K562 (cell line): Measurements from ENCODE around the gene RNF151. TPM values are rescaled to one million over a fixed set of nuclear protein-coding genes. Genes with fewer than 3 reads are reported as not detected.

Experiments used
- ATF1 ChIP-seq, 2 experiments: fragments of 450-650 bp in 1 of 2; IDR thresholded peaks; 2 replicates each; pipeline ENCODE4 v1.6.1; 2016; ENCODE audit warnings: missing compliant biosample characterization in 1 of 2, missing genetic modification characterization in 1 of 2
- ATF7 ChIP-seq: fragments of 450-650 bp; IDR thresholded peaks from 2 replicates; pipeline ENCODE4 v1.7.1; 2014; ENCODE audit warnings: mild to moderate bottlenecking, moderate library complexity
- BMI1 ChIP-seq: fragments of 150-350 bp; IDR thresholded peaks from 2 replicates; pipeline ENCODE4 v1.6.1; 2014; ENCODE audit warnings: low read length
- DMBX1 ChIP-seq: fragments of 250-450 bp; sonication (Bioruptor Pico); IDR thresholded peaks from 2 replicates; pipeline ENCODE4 v1.8.0; 2022; ENCODE audit warnings: inconsistent platforms, mild to moderate bottlenecking, moderate library complexity, borderline replicate concordance
- ESRRA ChIP-seq: fragments of 450-650 bp; IDR thresholded peaks from 2 replicates; pipeline ENCODE4 v1.6.1; 2014; ENCODE audit warnings: low read depth, mild to moderate bottlenecking, moderate library complexity, borderline replicate concordance
- FOXP4 ChIP-seq: sonication (generic); formaldehyde crosslinking; IDR thresholded peaks from 2 replicates; pipeline ENCODE4 v1.8.0; 2022; ENCODE audit warnings: mild to moderate bottlenecking, missing genetic modification reagents, borderline replicate concordance
- GABPA ChIP-seq: fragments of 200-800 bp; sonication (Bioruptor generic); conservative IDR thresholded peaks from 2 replicates; pipeline ENCODE4 v1.6.1; 2016; ENCODE audit warnings: low read depth, missing genetic modification characterization, missing compliant biosample characterization
- IRF2 ChIP-seq: sonication (generic); formaldehyde crosslinking; IDR thresholded peaks from 2 replicates; pipeline ENCODE4 v1.8.1; 2022; ENCODE audit warnings: mild to moderate bottlenecking, missing genetic modification reagents
- KDM1A ChIP-seq, 2 experiments: fragments of 450-650 bp; IDR thresholded peaks; 2 replicates each; pipeline ENCODE4 v1.6.1; 2016; ENCODE audit warnings: mild to moderate bottlenecking in 2 of 2
- MBD2 ChIP-seq: sonication (generic); IDR thresholded peaks from 2 replicates; pipeline ENCODE4 v1.6.1; 2016; ENCODE audit warnings: low read depth, borderline replicate concordance
- MTA3 ChIP-seq: fragments of 450-650 bp; formaldehyde crosslinking; IDR thresholded peaks from 2 replicates; pipeline ENCODE4 v1.6.1; 2017; ENCODE audit warnings: mild to moderate bottlenecking, borderline replicate concordance
- MYNN ChIP-seq, 2 experiments: sonication (generic); formaldehyde crosslinking in 1 of 2; IDR thresholded peaks; 2 replicates each; pipeline versions ENCODE4 v1.5.0 to v1.6.1; 2016 to 2020; ENCODE audit warnings: antibody characterized with exemption in 1 of 2, missing genetic modification reagents in 1 of 2
- NR0B1 ChIP-seq: fragments of 450-650 bp; IDR thresholded peaks from one replicate; pipeline ENCODE4 v1.6.1; 2018; ENCODE audit warnings: mild to moderate bottlenecking, moderate library complexity; ENCODE audit not compliant: partially characterized antibody
- PHF20 ChIP-seq: fragments of 450-650 bp; IDR thresholded peaks from 2 replicates; pipeline ENCODE4 v1.6.1; 2018; ENCODE audit not compliant: partially characterized antibody
- POLR2AphosphoS2 ChIP-seq: IDR thresholded peaks from 2 replicates; pipeline ENCODE4 v1.6.1; 2012; ENCODE audit warnings: low read length, improper control_type of control experiment
- RB1 ChIP-seq: fragments of 450-650 bp; IDR thresholded peaks from 2 replicates; pipeline ENCODE4 v1.6.1; 2017; ENCODE audit warnings: low read depth, mild to moderate bottlenecking
- RBBP5 ChIP-seq: fragments of 200-600 bp; sonication (generic); IDR thresholded peaks from 2 replicates; pipeline ENCODE4 v1.6.1; 2012; ENCODE audit warnings: borderline replicate concordance, mild to moderate bottlenecking, low read length, control low read depth, inconsistent platforms; ENCODE audit not compliant: insufficient read depth, poor library complexity, severe bottlenecking
- SIX5 ChIP-seq, 2 experiments: IDR thresholded peaks; 2 replicates each; pipeline ENCODE4 v1.6.1; 2011; ENCODE audit warnings: low read length in 2 of 2, borderline replicate concordance in 1 of 2, low read depth in 1 of 2, mild to moderate bottlenecking in 1 of 2, moderate library complexity in 1 of 2; ENCODE audit not compliant: insufficient read depth in 1 of 2
- SRSF3 ChIP-seq: fragments of 200-400 bp; formaldehyde crosslinking; IDR thresholded peaks from 2 replicates; pipeline ENCODE4 v1.6.1; 2016; ENCODE audit warnings: mild to moderate bottlenecking, low read length, moderate library complexity; ENCODE audit not compliant: insufficient read depth
- ZFP30 ChIP-seq: fragments of 250-450 bp; sonication (Bioruptor Pico); IDR thresholded peaks from 2 replicates; pipeline ENCODE4 v1.8.0; 2022; ENCODE audit warnings: moderate library complexity, mild to moderate bottlenecking, inconsistent platforms, borderline replicate concordance
- ZNF124 ChIP-seq: sonication (generic); formaldehyde crosslinking; IDR thresholded peaks from 2 replicates; pipeline ENCODE4 v1.8.1; 2022; ENCODE audit warnings: missing genetic modification reagents
- ZNF561 ChIP-seq: fragments of 450-650 bp; formaldehyde crosslinking; conservative IDR thresholded peaks from 2 replicates; pipeline ENCODE4 v1.4.0; 2020; ENCODE audit warnings: mild to moderate bottlenecking, moderate library complexity
- ZNF584 ChIP-seq: fragments of 200-800 bp; sonication (Bioruptor generic); IDR thresholded peaks from 2 replicates; pipeline ENCODE4 v1.6.1; 2016; ENCODE audit warnings: low read depth, mild to moderate bottlenecking, missing genetic modification characterization, missing compliant biosample characterization
- ZSCAN29 ChIP-seq: fragments of 450-650 bp; IDR thresholded peaks from 2 replicates; pipeline ENCODE4 v1.6.1; 2017
- polyA plus RNA-seq, 8 experiments: library from polyadenylated mRNA; depleted of rRNA in 4 of 8; stranded (reverse) in 5 of 8; unstranded in 3 of 8; fragments of >200 nt; fragmentation: Nextera tagmentation in 2 of 8; fragmentation: Illumina TruSeq in 1 of 8; extraction: Ambion mirVana in 2 of 8; extraction: Trizol in 1 of 8; gene quantifications; 2 replicates each; pipeline versions ENCODE4 v1.2.1 to v1.2.3, GENCODE V29; 2011 to 2014; ENCODE audit warnings: inconsistent platforms in 1 of 8, missing spikeins in 1 of 8
- total RNA-seq, 7 experiments: library from RNA; depleted of rRNA in 6 of 7; stranded (reverse); fragments of >200 nt in 6 of 7; fragmentation: Illumina TruSeq in 2 of 7; extraction: Trizol in 2 of 7; gene quantifications; 2 replicates each; pipeline versions ENCODE4 v1.2.1 to v1.2.3, GENCODE V29; 2011 to 2021; ENCODE audit warnings: low replicate concordance in 1 of 7

The RNF151 gene
- total and polyA plus RNA-seq, 9 of the 15 experiments (the other 6 are each of a cell fraction or from before 2014, with no cell fraction given): not detected

- peak; percentile 97; the same call in 1 of the 2 replicates for TF ChIP-seq MYNN (IDR thresholded peaks at IDR 0.05)
- TF ChIP-seq MYNN (CRISPR knock-in tag; IDR thresholded peaks at IDR 0.05): peak; percentile 91
- TF ChIP-seq ESRRA: peak; percentile 72; the same call in 1 of the 2 replicates
- TF ChIP-seq ZFP30 (CRISPR knock-in tag): no peak
- TF ChIP-seq ZNF561 (CRISPR knock-in tag): no peak
- TF ChIP-seq PHF20: peak; percentile 31
- TF ChIP-seq ATF7: peak; percentile 71; the same call in 1 of the 2 replicates
- peak; percentile 94 for TF ChIP-seq RB1
- no peak for TF ChIP-seq IRF2 (CRISPR knock-in tag)
- no peak for TF ChIP-seq POLR2AphosphoS2
- TF ChIP-seq NR0B1: no peak
- TF ChIP-seq GABPA (tag): peak; percentile 66
- peak; percentile 77 to 84 for TF ChIP-seq KDM1A (IDR thresholded peaks at IDR 0.05)
- TF ChIP-seq MTA3: peak; percentile 73; the same call in 1 of the 2 replicates
- TF ChIP-seq RBBP5: peak; percentile 92
- no peak for TF ChIP-seq ATF1 (CRISPR knock-in tag; IDR thresholded peaks at IDR 0.05)
- peak; percentile 74 for TF ChIP-seq ATF1 (tag; IDR thresholded peaks at IDR 0.05)
- TF ChIP-seq DMBX1 (CRISPR knock-in tag): peak; percentile 84
- TF ChIP-seq ZNF124 (CRISPR knock-in tag): peak; percentile 67; the same call in 1 of the 2 replicates
- TF ChIP-seq ZSCAN29: no peak
- TF ChIP-seq SRSF3: no peak
- TF ChIP-seq SIX5 (IDR thresholded peaks at IDR 0.05; ENCODE audit: borderline replicate concordance in 1 of 2, insufficient read depth in 1 of 2, low read depth in 1 of 2, low read length in 2 of 2): no peak
- peak; percentile 92 for TF ChIP-seq ZNF584
- TF ChIP-seq MBD2: no peak
- peak; percentile 54; the same call in 1 of the 2 replicates for TF ChIP-seq BMI1
- TF ChIP-seq FOXP4 (CRISPR knock-in tag): 0 out of 2 replicates have a peak, but pooled peaks have one; percentile 41
Measured at GRCh38 chr16:1983544-1984346, 17.1 kb downstream of the RNF151 start, which contains the start of gene GFER (continued).
